ENCODE results near the gene RAD9A. TPM values are rescaled to one million over a fixed set of nuclear protein-coding genes. Genes with fewer than 3 reads are reported as not detected.

The RAD9A gene
- total RNA-seq, 2 donors from 2014 or later = 32.0 to 37.5 TPM

GRCh38 chr11:67436459-67437081, 44.8 kb downstream of the RAD9A start:
- Mint-ChIP-seq H3K9me3 (no peaks in the 10 kb centered on the region), H3K4me3 (peak overlapping the region; percentile 95), H3K27me3 (no peaks in the 10 kb centered on the region), H3K36me3 (ENCODE audit: low read depth) (peaks cover 88% of the 10 kb centered on the region), H3K27ac (peak overlapping the region; percentile 92), H3K4me1 (peaks cover 12% of the 10 kb centered on the region)
- peak; percentile 54 for ATAC-seq (replicated peaks)

DNA sequence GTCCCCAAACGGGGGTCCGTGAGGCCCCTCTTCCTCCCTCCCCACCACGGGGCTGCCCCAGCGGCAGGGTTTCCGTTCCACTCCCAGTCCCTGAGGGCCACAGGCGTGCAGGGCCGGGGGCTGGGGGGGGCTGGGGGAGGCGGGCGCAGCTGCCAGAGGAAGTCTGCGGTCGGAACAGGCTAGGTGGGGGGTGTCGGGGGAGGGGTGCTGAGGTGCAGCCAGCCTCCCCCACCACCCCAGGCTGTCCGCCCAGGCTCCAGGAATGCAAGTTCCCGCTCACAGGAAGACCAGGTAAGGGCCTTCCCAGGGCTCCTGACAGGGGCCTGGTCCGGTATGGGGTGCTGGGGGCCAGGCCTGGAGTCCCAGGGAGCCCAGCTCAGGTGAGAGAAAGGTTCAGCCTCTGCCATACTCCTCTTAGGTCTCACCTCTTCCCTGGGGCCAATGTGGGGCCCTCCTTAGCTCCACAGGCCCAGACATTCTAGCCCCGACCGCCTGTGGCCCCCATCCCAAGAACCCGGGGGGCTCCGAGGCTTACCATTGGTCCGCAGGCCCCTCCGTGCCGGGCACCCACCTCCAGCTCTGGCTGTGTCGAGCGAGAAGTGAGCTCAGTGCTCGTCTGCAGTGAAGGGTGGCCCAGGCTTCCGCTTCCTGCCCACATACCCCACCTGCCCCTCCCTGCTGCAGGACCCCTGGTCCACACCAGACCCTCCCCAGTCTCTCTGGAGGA, 45.5 kb downstream of the RAD9A start, which contains the start of gene PTPRCAP:
Gene PTPRCAP, minus strand, starts transcription at position 601 of the 727 bp plus-strand sequence. Its CDS starts 63 bp downstream, at position 538.
- Mint-ChIP-seq H3K4me1 (peaks cover 6% of the 10 kb centered on the region), H3K27me3 (no peaks in the 10 kb centered on the region), H3K27ac (peak within 1 kb of the TSS; percentile 92), H3K4me3 (peak within 1 kb of the TSS; percentile 95), H3K36me3 (ENCODE audit: low read depth) (peaks cover 81% of the 10 kb centered on the region), H3K9me3 (no peaks in the 10 kb centered on the region)
- peak; percentile 9 for ATAC-seq (replicated peaks)

- Mint-ChIP-seq H3K36me3 (ENCODE audit: low read depth) (peaks cover 76% of the 10 kb centered on the region), H3K4me3 (peak overlapping the region; percentile 95), H3K27ac (peak overlapping the region; percentile 92), H3K9me3 (no peaks in the 10 kb centered on the region), H3K4me1 (peaks cover 5% of the 10 kb centered on the region), H3K27me3 (no peaks in the 10 kb centered on the region)
- ATAC-seq (replicated peaks) = no peak
Observed at GRCh38 chr11:67437809-67438157, 46.0 kb downstream of the RAD9A start.

DNA sequence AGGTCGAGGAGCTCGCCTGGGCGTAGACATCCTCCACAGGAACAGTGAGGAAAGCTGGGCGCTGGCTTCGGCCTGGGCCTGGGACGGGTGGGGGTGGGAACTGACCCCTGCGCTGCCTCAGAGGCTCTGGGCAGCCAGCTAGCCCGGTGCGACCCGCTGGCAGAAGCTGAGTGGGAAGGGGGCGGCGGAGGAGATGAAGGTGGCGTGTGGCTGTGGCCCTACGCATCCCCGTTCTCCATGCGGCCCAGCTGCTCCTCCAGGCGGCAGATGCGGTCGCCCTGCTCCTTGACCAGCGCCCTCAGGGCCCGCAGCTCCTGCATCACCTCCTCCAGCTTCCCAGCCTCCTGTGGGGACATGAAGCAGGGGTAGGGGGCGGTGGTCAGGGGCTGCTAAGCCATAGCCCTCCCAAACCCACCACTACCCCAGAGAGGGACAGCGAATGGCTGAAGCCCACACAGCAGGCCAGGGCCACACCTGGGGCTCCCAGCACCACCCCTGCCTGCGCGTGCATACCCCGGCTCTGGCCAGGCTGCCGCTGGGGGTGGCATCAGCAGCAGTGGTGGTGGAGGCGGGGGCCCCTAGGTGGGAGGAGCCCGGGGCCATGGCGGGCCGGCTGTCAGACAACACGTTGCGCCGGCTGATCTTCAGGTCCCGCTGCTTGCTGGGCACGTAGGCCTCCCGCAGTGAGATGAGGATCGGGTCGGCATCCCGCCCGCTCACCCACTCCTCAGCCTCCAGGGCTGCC, 46.5 kb downstream of the RAD9A start:
- peaks cover 5% of the 10 kb centered on the region for H3K4me1 Mint-ChIP-seq
- peaks cover 70% of the 10 kb centered on the region for H3K36me3 Mint-ChIP-seq (ENCODE audit: low read depth)
- ATAC-seq (replicated peaks) = peak; percentile 59
- peak overlapping the region; percentile 95 for H3K4me3 Mint-ChIP-seq
- H3K9me3 Mint-ChIP-seq = no peaks in the 10 kb centered on the region
- H3K27ac Mint-ChIP-seq = peak overlapping the region; percentile 92
- no peaks in the 10 kb centered on the region for H3K27me3 Mint-ChIP-seq

- Mint-ChIP-seq H3K27me3 (no peaks in the 10 kb centered on the region), H3K27ac (peak overlapping the region; percentile 92), H3K9me3 (no peaks in the 10 kb centered on the region), H3K36me3 (ENCODE audit: low read depth) (peaks cover 60% of the 10 kb centered on the region), H3K4me3 (peak overlapping the region; percentile 95), H3K4me1 (peaks cover 5% of the 10 kb centered on the region)
- peak; percentile 22 for ATAC-seq (replicated peaks)
Observed at GRCh38 chr11:67439321-67440228, 47.8 kb downstream of the RAD9A start.

DNA sequence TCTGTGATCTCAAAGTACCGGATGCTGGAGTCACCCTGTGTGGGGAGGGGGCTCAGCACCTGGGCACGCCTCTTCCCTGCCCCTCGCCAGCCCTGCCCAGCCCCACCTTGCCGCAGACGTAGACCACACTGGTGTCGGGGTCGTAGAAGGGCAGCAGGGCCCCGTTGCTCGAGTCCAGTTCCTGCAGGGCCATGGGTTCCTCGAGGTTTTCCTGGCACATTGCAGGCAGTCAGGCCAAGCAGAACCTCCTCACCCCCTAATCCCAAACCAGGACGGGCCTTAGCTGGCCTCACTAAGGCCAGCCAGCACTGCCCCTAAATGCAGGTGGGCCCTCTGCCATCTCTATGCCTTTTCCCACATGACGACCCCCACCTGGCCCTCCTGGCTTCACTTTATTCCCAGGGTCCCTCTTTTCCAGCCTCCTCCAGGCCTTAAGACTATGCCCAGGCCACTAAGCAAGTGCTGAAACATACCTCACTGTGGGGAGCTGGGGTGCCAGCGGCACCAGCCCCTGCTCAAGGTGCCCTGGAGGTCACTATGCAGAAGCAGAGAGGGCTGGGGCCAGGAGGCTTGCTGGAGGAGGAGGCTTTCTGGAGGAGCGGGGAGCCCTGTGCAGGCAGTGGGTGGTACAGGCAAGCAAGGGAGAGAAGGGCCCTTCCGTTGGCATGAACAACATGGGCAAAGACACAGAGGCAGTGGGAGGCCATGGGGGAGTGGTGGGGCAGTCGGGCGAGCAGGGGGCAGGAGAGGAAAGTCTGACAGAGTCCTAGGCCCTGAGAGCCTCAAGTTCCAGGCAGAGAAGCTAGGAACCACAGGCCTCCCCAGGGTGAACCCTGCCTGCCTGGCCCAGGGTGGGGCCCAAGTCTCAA, 48.7 kb downstream of the RAD9A start:
- H3K27ac Mint-ChIP-seq = peak overlapping the region; percentile 92
- peaks cover 13% of the 10 kb centered on the region for H3K4me1 Mint-ChIP-seq
- no peaks in the 10 kb centered on the region for H3K27me3 Mint-ChIP-seq
- peak overlapping the region; percentile 95 for H3K4me3 Mint-ChIP-seq
- H3K9me3 Mint-ChIP-seq = no peaks in the 10 kb centered on the region
- no peak for ATAC-seq (replicated peaks)
- peaks cover 51% of the 10 kb centered on the region for H3K36me3 Mint-ChIP-seq (ENCODE audit: low read depth)

DNA sequence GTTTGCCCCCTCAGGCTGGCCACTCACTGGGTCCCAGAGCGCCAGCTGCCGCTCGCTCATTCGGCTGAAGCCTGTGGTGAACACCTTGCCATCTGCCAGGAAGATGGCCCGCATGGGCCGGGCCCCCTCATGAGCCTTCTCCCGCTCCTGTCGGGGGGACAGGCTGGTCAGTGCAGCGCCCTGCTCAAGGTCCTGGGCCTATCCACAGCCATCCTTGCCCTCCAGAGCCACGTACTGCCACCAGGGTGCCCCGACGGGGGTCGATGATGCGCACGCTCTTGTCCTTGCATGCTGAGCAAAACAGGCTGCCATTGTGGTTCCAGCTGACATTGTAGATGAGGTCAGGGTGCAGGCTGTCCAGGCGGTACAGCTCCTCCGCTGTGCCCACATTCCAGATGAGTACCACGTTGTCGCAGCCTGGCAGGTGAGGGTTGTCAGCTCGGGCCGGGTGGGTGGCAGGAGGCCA, 49.3 kb downstream of the RAD9A start:
- no peak for ATAC-seq (replicated peaks)
- peaks cover 44% of the 10 kb centered on the region for H3K36me3 Mint-ChIP-seq (ENCODE audit: low read depth)
- H3K4me3 Mint-ChIP-seq = peak overlapping the region; percentile 95
- peaks cover 20% of the 10 kb centered on the region for H3K4me1 Mint-ChIP-seq
- no peaks in the 10 kb centered on the region for H3K27me3 Mint-ChIP-seq
- no peaks in the 10 kb centered on the region for H3K9me3 Mint-ChIP-seq
- H3K27ac Mint-ChIP-seq = peak overlapping the region; percentile 92

DNA sequence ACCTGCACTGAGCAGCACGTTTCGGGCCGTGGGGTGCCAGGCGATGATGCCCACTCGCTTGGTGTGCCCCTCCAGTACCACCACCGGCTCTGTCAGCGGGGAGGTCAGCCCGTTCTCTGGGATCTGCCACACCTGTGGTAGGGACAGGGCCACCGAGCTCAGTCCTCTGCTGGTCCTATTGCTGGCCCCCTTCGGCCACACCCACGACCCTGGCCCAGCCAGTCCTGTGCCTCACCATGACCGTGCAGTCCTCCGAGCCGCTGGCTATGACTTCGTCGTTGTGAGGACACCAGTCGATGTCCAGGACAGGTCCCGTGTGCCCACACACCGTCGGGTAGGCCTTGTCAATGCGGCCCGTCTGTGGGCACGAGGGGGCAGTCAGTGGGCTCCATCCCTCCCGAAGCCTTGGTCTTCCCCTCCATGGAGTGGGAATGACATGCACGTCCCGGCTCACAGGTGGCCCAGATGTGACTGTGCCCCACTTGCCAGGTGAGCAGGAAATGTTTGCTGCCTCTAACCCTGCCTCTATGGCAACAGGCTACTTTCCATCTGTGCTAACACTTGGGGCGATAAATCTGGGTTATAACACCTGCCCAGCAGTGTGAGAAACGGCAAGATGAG, 50.1 kb downstream of the RAD9A start:
- H3K4me1 Mint-ChIP-seq = peaks cover 22% of the 10 kb centered on the region
- peak overlapping the region; percentile 92 for H3K27ac Mint-ChIP-seq
- H3K27me3 Mint-ChIP-seq = no peaks in the 10 kb centered on the region

GRCh38 chr11:67442504-67443404, 51.0 kb downstream of the RAD9A start:
- no peaks in the 10 kb centered on the region for H3K27me3 Mint-ChIP-seq

More for the DNA sequence above, 50.1 kb downstream of the RAD9A start:
- H3K36me3 Mint-ChIP-seq (ENCODE audit: low read depth) = peaks cover 37% of the 10 kb centered on the region
- peak overlapping the region; percentile 95 for H3K4me3 Mint-ChIP-seq
- H3K9me3 Mint-ChIP-seq = no peaks in the 10 kb centered on the region
- no peak for ATAC-seq (replicated peaks)

GRCh38 chr11:67445515-67445914, 53.7 kb downstream of the RAD9A start:
- H3K9me3 Mint-ChIP-seq = no peaks in the 10 kb centered on the region
- peaks cover 23% of the 10 kb centered on the region for H3K4me1 Mint-ChIP-seq
- H3K27me3 Mint-ChIP-seq = no peaks in the 10 kb centered on the region
- H3K4me3 Mint-ChIP-seq = peak overlapping the region; percentile 76
- peaks cover under 1% of the 10 kb centered on the region for H3K36me3 Mint-ChIP-seq (ENCODE audit: low read depth)
- ATAC-seq (replicated peaks) = no peak
- H3K27ac Mint-ChIP-seq = peak overlapping the region; percentile 88

More at GRCh38 chr11:67442504-67443404, 51.0 kb downstream of the RAD9A start:
- Mint-ChIP-seq H3K4me3 (peak overlapping the region; percentile 95), H3K27ac (peak overlapping the region; percentile 75), H3K9me3 (no peaks in the 10 kb centered on the region), H3K36me3 (ENCODE audit: low read depth) (peaks cover 28% of the 10 kb centered on the region), H3K4me1 (peaks cover 22% of the 10 kb centered on the region)
- ATAC-seq (replicated peaks) = no peak
